Right renal cortex interstitium (tissue), 3 donors: Measurements from ENCODE around the gene AP3S2. TPM values are rescaled to one million over a fixed set of nuclear protein-coding genes. Genes with fewer than 3 reads are reported as not detected.
"Not testable (repeated sequence)": the region's sequence is repeated elsewhere in the genome, so short reads cannot be mapped to it uniquely, and the experiment has no call there.

ENCODE experiments used
- DNase-seq, 3 donors: peaks; one replicate each; pipeline ENCODE4 v3.0.0-alpha.2; 2013; ENCODE audit warnings: low read depth in 3 of 3, low spot score in 2 of 3
- polyA plus RNA-seq, 3 donors: library from polyadenylated mRNA; unstranded; fragments of 120-200 nt; gene quantifications; one replicate each; pipeline ENCODE4 v1.2.1, GENCODE V29; 2013; ENCODE audit not compliant: insufficient read length in 3 of 3

AP3S2 gene
- polyA plus RNA-seq, 3 donors: 43.5 to 58.9 (median 54.2) TPM

- no peak for DNase-seq
Measured at GRCh38 chr15:89783861-89784685, 109.7 kb downstream of the AP3S2 start.

- no peak for DNase-seq
Measured at GRCh38 chr15:89783111-89783860, 110.5 kb downstream of the AP3S2 start.

GRCh38 chr15:89782619-89782950, 111.2 kb downstream of the AP3S2 start:
- not testable (repeated sequence) for DNase-seq

- no peak for DNase-seq
Measured at GRCh38 chr15:89781891-89782618, 111.7 kb downstream of the AP3S2 start.

- no peak for DNase-seq
Measured at GRCh38 chr15:89781055-89781454, 112.7 kb downstream of the AP3S2 start.

GRCh38 chr15:89780601-89781000, 113.2 kb downstream of the AP3S2 start:
- no peak for DNase-seq

Other genes starting within 250 kb of the AP3S2 start
- 10 to 100 TPM in 1 of 3 donors, 1 to 10 TPM in 2; 9.4 to 10.1 (median 9.6) TPM for gene KIF7, start 238.5 kb downstream of the AP3S2 start, polyA plus RNA-seq
- gene PLIN1, start 214.6 kb downstream of the AP3S2 start, polyA plus RNA-seq: under 1 TPM; 0.72 to 0.86 (median 0.74) TPM
- 10 to 100 TPM; 18.0 to 20.4 (median 18.5) TPM for gene PEX11A, start 203.2 kb downstream of the AP3S2 start, polyA plus RNA-seq
- gene WDR93, start 203.2 kb downstream of the AP3S2 start, polyA plus RNA-seq: 1 to 10 TPM; 1.9 to 3.0 (median 2.3) TPM
- 1 to 10 TPM in 1 of 3 donors, under 1 TPM in 2; 0.43 to 1.5 (median 0.85) TPM for gene MESP1, start 142.7 kb downstream of the AP3S2 start, polyA plus RNA-seq
- gene MESP2, start 117.7 kb downstream of the AP3S2 start, polyA plus RNA-seq: under 1 TPM; 0.28 to 0.67 (median 0.58) TPM
- 100 to 1,000 TPM in 1 of 3 donors, 10 to 100 TPM in 2; 68.5 to 138 (median 93.0) TPM for gene ANPEP, start 79.1 kb downstream of the AP3S2 start, polyA plus RNA-seq
- gene ARPIN, start 19.0 kb upstream of the AP3S2 start, polyA plus RNA-seq: 10 to 100 TPM; 28.1 to 31.0 (median 28.5) TPM
- 10 to 100 TPM; 15.8 to 17.4 (median 16.9) TPM for gene ZNF710, start 107.3 kb upstream of the AP3S2 start, polyA plus RNA-seq
- 100 to 1,000 TPM; 194 to 210 (median 196) TPM for gene IDH2, start 208.5 kb upstream of the AP3S2 start, polyA plus RNA-seq